Type B pancreatic cell (in vitro differentiated cells): Measurements from ENCODE around the gene CYTH1. TPM values are rescaled to one million over a fixed set of nuclear protein-coding genes. Genes with fewer than 3 reads are reported as not detected.
"Not testable (repeated sequence)": the region's sequence is repeated elsewhere in the genome, so short reads cannot be mapped to it uniquely, and the experiment has no call there.

Experiments used
- DNase-seq: peaks from one replicate; pipeline ENCODE4 v3.0.0; 2021; ENCODE audit warnings: mixed read lengths; ENCODE audit not compliant: unreplicated experiment; ENCODE audit errors: extremely low spot score
- H3K27ac Mint-ChIP-seq: 2 replicates; pipeline ENCODE4 v1.8.0; 2021; ENCODE audit warnings: mild to moderate bottlenecking, mixed read lengths
- H3K27me3 Mint-ChIP-seq: 2 replicates; pipeline ENCODE4 v1.8.0; 2021; ENCODE audit warnings: mixed read lengths
- H3K36me3 Mint-ChIP-seq: 2 replicates; pipeline ENCODE4 v1.8.0; 2021; ENCODE audit warnings: mixed read lengths
- H3K4me1 Mint-ChIP-seq: one replicate; pipeline ENCODE4 v1.8.0; 2021; ENCODE audit warnings: mixed read lengths; ENCODE audit not compliant: unreplicated experiment
- H3K4me3 Mint-ChIP-seq: 2 replicates; pipeline ENCODE4 v1.8.0; 2021; ENCODE audit warnings: mild to moderate bottlenecking, mixed read lengths
- H3K9me3 Mint-ChIP-seq: 2 replicates; pipeline ENCODE4 v1.8.0; 2021; ENCODE audit warnings: mixed read lengths
- CTCF ChIP-seq: fragments of 200-600 bp; sonication (generic); conservative IDR thresholded peaks from 2 replicates; pipeline ENCODE4 v1.5.0; 2021; ENCODE audit warnings: antibody characterized with exemption, mild to moderate bottlenecking
- total RNA-seq: library from RNA; stranded (reverse); gene quantifications from 2 replicates; pipeline ENCODE4 v1.2.1, GENCODE V29; 2021; ENCODE audit warnings: low replicate concordance

CYTH1 gene
- total RNA-seq, 1 donor from 2014 or later: 30.3 TPM

- H3K27me3 Mint-ChIP-seq: no peaks in the 10 kb centered on the region
- no peak overlapping the region for H3K27ac Mint-ChIP-seq
- TF ChIP-seq CTCF: no peak
- no peak overlapping the region for H3K4me3 Mint-ChIP-seq
- no peaks in the 10 kb centered on the region for H3K4me1 Mint-ChIP-seq
- DNase-seq: no peak
- no peaks in the 10 kb centered on the region for H3K9me3 Mint-ChIP-seq
- peaks cover 6% of the 10 kb centered on the region for H3K36me3 Mint-ChIP-seq
Measured at GRCh38 chr17:78674595-78675315, 107.3 kb downstream of the CYTH1 start.

- no peaks in the 10 kb centered on the region for H3K4me1 Mint-ChIP-seq
- peaks cover 3% of the 10 kb centered on the region for H3K36me3 Mint-ChIP-seq
- H3K27me3 Mint-ChIP-seq: no peaks in the 10 kb centered on the region
- TF ChIP-seq CTCF: no peak
- no peak overlapping the region for H3K27ac Mint-ChIP-seq
- no peaks in the 10 kb centered on the region for H3K9me3 Mint-ChIP-seq
- no peak overlapping the region for H3K4me3 Mint-ChIP-seq
- no peak for DNase-seq
Measured at GRCh38 chr17:78674156-78674555, 107.9 kb downstream of the CYTH1 start.

GRCh38 chr17:78673395-78673794 is 108.7 kb downstream of the CYTH1 start:
- no peaks in the 10 kb centered on the region for H3K4me1 Mint-ChIP-seq
- no peak for DNase-seq
- TF ChIP-seq CTCF: no peak
- no peaks in the 10 kb centered on the region for H3K27me3 Mint-ChIP-seq
- no peak overlapping the region for H3K27ac Mint-ChIP-seq
- no peak overlapping the region for H3K4me3 Mint-ChIP-seq
- no peaks in the 10 kb centered on the region for H3K9me3 Mint-ChIP-seq
- H3K36me3 Mint-ChIP-seq: no peaks in the 10 kb centered on the region

DNA sequence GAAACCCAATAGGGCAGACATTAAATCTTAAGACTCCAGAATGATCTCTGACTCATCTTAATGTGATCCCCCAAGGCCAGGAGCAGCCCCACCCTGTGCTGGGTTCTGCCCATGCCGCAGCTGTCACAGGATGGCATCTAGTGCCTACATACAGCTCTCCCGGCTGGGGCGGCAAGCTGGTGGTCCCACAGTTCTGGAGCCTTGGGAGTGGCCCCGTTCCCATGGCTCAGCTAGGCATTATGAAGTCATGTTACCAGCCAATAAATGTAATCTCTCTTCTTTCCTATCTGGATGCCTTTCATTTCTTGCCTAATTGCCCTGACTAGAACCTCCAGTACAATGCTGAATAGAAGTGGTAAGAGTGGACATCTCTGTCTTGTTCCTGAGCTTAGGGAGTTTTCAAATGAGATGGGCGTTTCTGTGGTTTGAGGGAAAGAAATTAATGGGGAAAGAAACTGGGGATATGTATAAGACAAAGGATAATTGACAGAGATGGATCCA is 109.2 kb downstream of the CYTH1 start:
- H3K4me1 Mint-ChIP-seq: no peaks in the 10 kb centered on the region
- H3K36me3 Mint-ChIP-seq: no peaks in the 10 kb centered on the region
- no peaks in the 10 kb centered on the region for H3K27me3 Mint-ChIP-seq
- H3K4me3 Mint-ChIP-seq: no peak overlapping the region
- no peak for DNase-seq
- H3K27ac Mint-ChIP-seq: no peak overlapping the region
- no peaks in the 10 kb centered on the region for H3K9me3 Mint-ChIP-seq
- no peak for TF ChIP-seq CTCF

DNA sequence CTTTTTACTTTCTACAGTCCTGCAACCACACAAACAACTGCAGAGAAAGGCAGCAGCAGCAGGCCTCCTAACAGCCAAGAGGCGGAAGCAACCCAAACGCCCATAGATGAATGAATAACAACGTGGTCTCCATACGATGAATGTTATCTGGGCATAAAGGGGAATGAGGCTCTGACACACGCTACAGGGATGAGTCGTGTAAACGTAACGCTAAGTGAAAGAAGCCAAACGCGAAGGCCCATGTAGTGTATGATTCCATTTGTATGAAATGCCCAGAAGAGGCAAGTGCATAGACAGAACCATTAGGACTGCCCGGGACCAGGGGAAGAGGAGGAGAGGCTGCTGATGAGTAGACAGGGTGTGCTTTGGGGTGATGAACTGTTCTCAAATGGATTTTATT is 110.1 kb downstream of the CYTH1 start:
- Mint-ChIP-seq H3K27me3 (no peaks in the 10 kb centered on the region), H3K9me3 (no peaks in the 10 kb centered on the region), H3K4me1 (no peaks in the 10 kb centered on the region), H3K4me3 (no peak overlapping the region), H3K36me3 (no peaks in the 10 kb centered on the region), H3K27ac (no peak overlapping the region)
- no peak for TF ChIP-seq CTCF
- DNase-seq: no peak

- not testable (repeated sequence) for H3K9me3 Mint-ChIP-seq, DNase-seq, H3K4me1 Mint-ChIP-seq, H3K27ac Mint-ChIP-seq, H3K4me3 Mint-ChIP-seq, H3K36me3 Mint-ChIP-seq, H3K27me3 Mint-ChIP-seq
Measured at GRCh38 chr17:78671726-78672001, 110.4 kb downstream of the CYTH1 start.
